IMR-90 (cell line): ENCODE data around the gene FBXW11. TPM values are rescaled to one million over a fixed set of nuclear protein-coding genes. Genes with fewer than 3 reads are reported as not detected.

ENCODE experiments used
- ATAC-seq: fragments of 200-7000 bp; cut with Tn5 transposase; 2 replicates; pipeline ENCODE4 v1.9.1; 2020; ENCODE audit warnings: low read depth, mild to moderate bottlenecking, moderate library complexity
- BruUV-seq: library from RNA; stranded (reverse); fragments of 400-500 nt; replicated peaks from 2 replicates; lab custom pipeline; 2021; lab: Mats Ljungman, UMichigan
- CTCF ChIA-PET: fragments of 300-600 bp; formaldehyde crosslinking; extraction: SDS; loops from one replicate; lab custom pipeline; 2021; ENCODE audit warnings: antibody characterized with exemption; lab: Yijun Ruan, JAX
- POLR2A ChIA-PET: fragments of 300-600 bp; sonication (Branson Sonifier 250); formaldehyde crosslinking; loops from one replicate; lab custom pipeline; 2022; ENCODE audit warnings: antibody characterized with exemption; ENCODE audit not compliant: unreplicated experiment; lab: Charles Lee
- DNase-seq: peaks from one replicate; pipeline ENCODE4 v3.0.0; 2013
- H2AFZ ChIP-seq: replicated peaks from 2 replicates; pipeline ENCODE3; 2013; ENCODE audit warnings: low read length, mild to moderate bottlenecking; ENCODE audit not compliant: poor library complexity
- H2AK5ac ChIP-seq: 2 replicates; pipeline ENCODE4 v1.6.1; 2013; ENCODE audit warnings: low read depth, low read length, inconsistent platforms
- H2AK9ac ChIP-seq: replicated peaks from 2 replicates; pipeline ENCODE3; 2013; ENCODE audit warnings: mild to moderate bottlenecking, low read depth, low read length, moderate library complexity; ENCODE audit not compliant: poor library complexity
- H2BK120ac ChIP-seq: 2 replicates; pipeline ENCODE4 v1.6.1; 2013; ENCODE audit warnings: low read depth, low read length, inconsistent platforms
- H2BK15ac ChIP-seq: 3 replicates; pipeline ENCODE4 v1.6.1; 2013; ENCODE audit warnings: low read depth, low read length, inconsistent platforms
- H2BK20ac ChIP-seq: 2 replicates; pipeline ENCODE4 v1.6.1; 2013; ENCODE audit warnings: low read depth, mild to moderate bottlenecking, inconsistent platforms, low read length, moderate library complexity
- H2BK5ac ChIP-seq: 2 replicates; pipeline ENCODE4 v1.6.1; 2013; ENCODE audit warnings: mild to moderate bottlenecking, low read depth, low read length, inconsistent platforms; ENCODE audit not compliant: poor library complexity, severe bottlenecking
- H3K14ac ChIP-seq: replicated peaks from 2 replicates; pipeline ENCODE4 v1.6.1; 2013; ENCODE audit warnings: low read depth, low read length, inconsistent platforms
- H3K18ac ChIP-seq: 2 replicates; pipeline ENCODE4 v1.6.1; 2013; ENCODE audit warnings: low read depth, low read length, control low read depth
- H3K23ac ChIP-seq: 2 replicates; pipeline ENCODE4 v1.6.1; 2013; ENCODE audit warnings: low read depth, low read length, inconsistent platforms
- H3K27ac ChIP-seq: 2 replicates; pipeline ENCODE4 v1.5.1; 2013; ENCODE audit warnings: mild to moderate bottlenecking, control low read depth, low read length; ENCODE audit not compliant: insufficient read depth
- H3K27me3 ChIP-seq: 2 replicates; pipeline ENCODE4 v1.6.1; 2013; ENCODE audit warnings: low read length; ENCODE audit not compliant: control insufficient read depth, insufficient read depth
- H3K36me3 ChIP-seq: 2 replicates; pipeline ENCODE4 v1.6.1; 2013; ENCODE audit warnings: low read length, mixed read lengths; ENCODE audit not compliant: control insufficient read depth, insufficient read depth
- H3K4ac ChIP-seq: 2 replicates; pipeline ENCODE4 v1.6.1; 2013; ENCODE audit warnings: low read depth, low read length, inconsistent platforms
- H3K4me1 ChIP-seq: 2 replicates; pipeline ENCODE4 v1.6.1; 2013; ENCODE audit warnings: low read length, mixed read lengths; ENCODE audit not compliant: control insufficient read depth, insufficient read depth
- H3K4me2 ChIP-seq: 2 replicates; pipeline ENCODE4 v1.6.1; 2013; ENCODE audit warnings: low read depth, mild to moderate bottlenecking, control low read depth, low read length, moderate library complexity
- H3K4me3 ChIP-seq: 2 replicates; pipeline ENCODE4 v1.5.1; 2013; ENCODE audit warnings: low read depth, mild to moderate bottlenecking, control low read depth, low read length, moderate library complexity; ENCODE audit not compliant: insufficient read depth
- H3K56ac ChIP-seq: 2 replicates; pipeline ENCODE4 v1.6.1; 2013; ENCODE audit warnings: low read length, inconsistent platforms; ENCODE audit not compliant: insufficient read depth; ENCODE audit errors: extremely low read depth
- H3K79me1 ChIP-seq, 2 experiments: 2 replicates each; pipeline ENCODE4 v1.6.1; 2013; ENCODE audit warnings: low read length in 2 of 2, inconsistent platforms in 1 of 2, low read depth in 1 of 2
- H3K9ac ChIP-seq: 2 replicates; pipeline ENCODE4 v1.6.1; 2013; ENCODE audit warnings: low read depth, low read length, control low read depth
- H3K9me1 ChIP-seq: 2 replicates; pipeline ENCODE4 v1.6.1; 2013; ENCODE audit warnings: low read length, inconsistent platforms; ENCODE audit not compliant: insufficient read depth
- H3K9me3 ChIP-seq: 2 replicates; pipeline ENCODE4 v1.6.1; 2013; ENCODE audit warnings: low read length; ENCODE audit not compliant: control insufficient read depth, insufficient read depth
- H4K20me1 ChIP-seq: 2 replicates; pipeline ENCODE4 v1.6.1; 2013; ENCODE audit warnings: low read length, inconsistent platforms; ENCODE audit not compliant: insufficient read depth
- H4K5ac ChIP-seq: 2 replicates; pipeline ENCODE4 v1.6.1; 2013; ENCODE audit warnings: mild to moderate bottlenecking, low read depth, low read length, control low read depth
- H4K8ac ChIP-seq, 2 experiments: 2 replicates each; pipeline ENCODE4 v1.6.1; 2013; ENCODE audit warnings: low read depth in 2 of 2, low read length in 2 of 2, control low read depth in 1 of 2, inconsistent platforms in 1 of 2
- H4K91ac ChIP-seq: 2 replicates; pipeline ENCODE4 v1.6.1; 2013; ENCODE audit warnings: low read depth, low read length, inconsistent platforms; ENCODE audit not compliant: insufficient read depth
- FOS ChIP-seq: fragments of 150-350 bp; IDR thresholded peaks from 2 replicates; pipeline ENCODE4 v1.6.1; 2016; ENCODE audit warnings: low read depth, low read length
- MXI1 ChIP-seq: IDR thresholded peaks from 2 replicates; pipeline ENCODE4 v1.6.1; 2012; ENCODE audit warnings: low read depth, mild to moderate bottlenecking, low read length, moderate library complexity, borderline replicate concordance
- RFX5 ChIP-seq: IDR thresholded peaks from 2 replicates; pipeline ENCODE4 v1.8.0; 2012; ENCODE audit warnings: low read depth, mild to moderate bottlenecking, low read length, moderate library complexity
- WGBS, 2 experiments: methylation state at CpG; one replicate each; pipeline versions ENCODE4 v1.1.5 to v1.1.7; 2013; ENCODE audit warnings: missing lambda C conversion rate in 2 of 2; ENCODE audit not compliant: insufficient read length in 1 of 2; ENCODE audit errors: extremely low coverage in 2 of 2; 5-methylcytosine and 5-hydroxymethylcytosine counted together
- dilution Hi-C: fragments of 300-500 bp; cut with HindIII; formaldehyde crosslinking; loops from one replicate; pipeline ENCODE4 v1.14.3; 2018; ENCODE audit warnings: low sequenced_read_pairs; ENCODE audit not compliant: unreplicated experiment
- in situ Hi-C: fragments of 300-500 bp; cut with MboI; formaldehyde crosslinking; loops from 3 replicates; pipeline ENCODE4 v1.14.3; 2019; ENCODE audit warnings: low sequenced_read_pairs, inconsistent platforms, mixed read lengths
- intact Hi-C: fragments of 100-400 bp; cut with micrococcal nuclease; formaldehyde crosslinking; loops from 2 replicates; pipeline ENCODE4 v1.10.0; 2022
- polyA plus RNA-seq, 3 experiments: library from polyadenylated mRNA; depleted of rRNA; stranded (reverse); fragments of >200 nt; gene quantifications; 2 replicates each; pipeline ENCODE4 v1.2.3, GENCODE V29; 2012; ENCODE audit warnings: low replicate concordance in 1 of 3
- total RNA-seq: library from RNA; depleted of rRNA; stranded (reverse); fragments of >200 nt; gene quantifications from 2 replicates; pipeline ENCODE4 v1.2.3, GENCODE V29; 2012
- TF ChIP-seq, protein P1 (sequence below): fragments of 150-350 bp; IDR thresholded peaks from 2 replicates; pipeline ENCODE4 v1.6.1; 2017; ENCODE audit warnings: mild to moderate bottlenecking, antibody characterized with exemption, low read length, low read depth

Gene FBXW11
- total and polyA plus RNA-seq, 2 of the 4 experiments (the other 2 are of a cell fraction) = 34.3 to 97.1 TPM

DNA sequence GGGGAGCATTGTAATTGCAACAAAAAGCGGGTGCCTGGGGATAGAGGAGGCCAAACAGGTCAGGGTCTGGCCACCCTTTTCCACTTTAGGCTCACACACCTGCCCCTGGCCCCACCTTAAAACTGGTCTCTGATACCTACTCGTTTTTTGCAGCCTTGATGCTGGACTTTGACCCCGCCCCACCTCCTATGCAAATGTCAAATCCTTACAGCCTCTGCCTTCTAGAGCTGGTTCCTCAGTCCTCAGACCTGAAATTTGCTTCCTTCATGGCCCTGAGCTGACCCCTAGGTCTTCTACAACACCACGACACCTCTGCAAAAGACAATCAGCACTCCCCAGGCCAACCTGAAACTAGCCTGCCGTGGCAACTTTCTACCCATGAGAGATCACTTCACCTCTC is 183.2 kb downstream of the FBXW11 start:
- ChIA-PET POLR2A (no interaction called here), CTCF (interaction anchor here (1.3 kb wide), 1 partner anchor 22 kb away, joined by 3 read pairs; no protein-coding TSS in a partner anchor)
- Histone ChIP-seq H3K79me1 (no peaks in the 10 kb centered on the region), H3K4me2 (no peak overlapping the region), H3K9ac (no peak overlapping the region), H3K9me1 (no peaks in the 10 kb centered on the region), H2BK15ac (no peak overlapping the region), H3K14ac (no peak overlapping the region), H3K23ac (no peak overlapping the region), H3K4me3 (no peak overlapping the region), H2BK20ac (no peak overlapping the region), H4K20me1 (no peaks in the 10 kb centered on the region), H2AK9ac (no peak overlapping the region), H3K36me3 (no peaks in the 10 kb centered on the region), H4K5ac (no peak overlapping the region), H3K9me3 (peaks cover 5% of the 10 kb centered on the region), H2AK5ac (no peak overlapping the region), H3K4me1 (no peaks in the 10 kb centered on the region), H4K91ac (no peak overlapping the region), H2BK120ac (no peak overlapping the region), H3K18ac (no peak overlapping the region), H3K27me3 (peaks cover 18% of the 10 kb centered on the region), H3K56ac (no peak overlapping the region), H4K8ac (no peak overlapping the region), H2AFZ (no peak overlapping the region), H2BK5ac (no peak overlapping the region), H3K27ac (no peak overlapping the region), H3K4ac (no peak overlapping the region)
- no peak for DNase-seq
- dilution Hi-C loops = no loop called here
- ATAC-seq = no peak
- TF ChIP-seq FOS = no peak
- TF ChIP-seq, protein P1, sequence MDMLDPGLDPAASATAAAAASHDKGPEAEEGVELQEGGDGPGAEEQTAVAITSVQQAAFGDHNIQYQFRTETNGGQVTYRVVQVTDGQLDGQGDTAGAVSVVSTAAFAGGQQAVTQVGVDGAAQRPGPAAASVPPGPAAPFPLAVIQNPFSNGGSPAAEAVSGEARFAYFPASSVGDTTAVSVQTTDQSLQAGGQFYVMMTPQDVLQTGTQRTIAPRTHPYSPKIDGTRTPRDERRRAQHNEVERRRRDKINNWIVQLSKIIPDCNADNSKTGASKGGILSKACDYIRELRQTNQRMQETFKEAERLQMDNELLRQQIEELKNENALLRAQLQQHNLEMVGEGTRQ = no peak
- no peak for TF ChIP-seq MXI1
- TF ChIP-seq RFX5 = no peak
- intact Hi-C loops = no loop called here
- WGBS, 2 experiments = 40% methylated on average over 2 of the region's 5 CpGs; no CpG with 5 or more reads in 1 of the 2 experiments
- no TSS peak for BruUV-seq
- in situ Hi-C loops = no loop called here
